PFSK-1 (cell line): ENCODE results near the gene RABGAP1.

ENCODE experiments used
- FOXP2 ChIP-seq: optimal IDR thresholded peaks from 2 replicates; pipeline ENCODE3; 2011; ENCODE audit warnings: borderline replicate concordance, control low read depth, inconsistent platforms; ENCODE audit not compliant: insufficient read depth; ENCODE audit errors: extremely low read length, extremely low read depth
- POLR2AphosphoS5 ChIP-seq: IDR thresholded peaks from 2 replicates; pipeline ENCODE4 v1.6.1; 2012; ENCODE audit warnings: low read depth, mild to moderate bottlenecking, control low read depth, low read length, moderate library complexity
- REST ChIP-seq, 2 experiments: IDR thresholded peaks; 2 replicates each; pipeline versions ENCODE4 v1.6.1 to v1.8.0; 2011 to 2012; ENCODE audit warnings: low read depth in 2 of 2, low read length in 2 of 2, control low read depth in 1 of 2, inconsistent platforms in 1 of 2, mild to moderate bottlenecking in 1 of 2, moderate library complexity in 1 of 2; ENCODE audit not compliant: insufficient read depth in 1 of 2
- SIN3A ChIP-seq: IDR thresholded peaks from 2 replicates; pipeline ENCODE4 v1.6.1; 2012; ENCODE audit warnings: mild to moderate bottlenecking, low read length, moderate library complexity, borderline replicate concordance; ENCODE audit not compliant: insufficient read depth
- TAF1 ChIP-seq: IDR thresholded peaks from 2 replicates; pipeline ENCODE4 v1.6.1; 2012; ENCODE audit warnings: low read length, control low read depth, borderline replicate concordance; ENCODE audit not compliant: insufficient read depth

The RABGAP1 gene

GRCh38 chr9:123035791-123036190, 95.0 kb downstream of the RABGAP1 start:
- TF ChIP-seq SIN3A (no peak), REST (IDR thresholded peaks at IDR 0.05; ENCODE audit: insufficient read depth in 1 of 2, low read depth in 2 of 2, low read length in 2 of 2) (no peak), TAF1 (no peak), FOXP2 (no peak), POLR2AphosphoS5 (no peak)

GRCh38 chr9:123036893-123037545, 96.2 kb downstream of the RABGAP1 start:
- TF ChIP-seq TAF1 (no peak), FOXP2 (no peak), REST (IDR thresholded peaks at IDR 0.05; ENCODE audit: insufficient read depth in 1 of 2, low read depth in 2 of 2, low read length in 2 of 2) (no peak), SIN3A (no peak), POLR2AphosphoS5 (no peak)

DNA sequence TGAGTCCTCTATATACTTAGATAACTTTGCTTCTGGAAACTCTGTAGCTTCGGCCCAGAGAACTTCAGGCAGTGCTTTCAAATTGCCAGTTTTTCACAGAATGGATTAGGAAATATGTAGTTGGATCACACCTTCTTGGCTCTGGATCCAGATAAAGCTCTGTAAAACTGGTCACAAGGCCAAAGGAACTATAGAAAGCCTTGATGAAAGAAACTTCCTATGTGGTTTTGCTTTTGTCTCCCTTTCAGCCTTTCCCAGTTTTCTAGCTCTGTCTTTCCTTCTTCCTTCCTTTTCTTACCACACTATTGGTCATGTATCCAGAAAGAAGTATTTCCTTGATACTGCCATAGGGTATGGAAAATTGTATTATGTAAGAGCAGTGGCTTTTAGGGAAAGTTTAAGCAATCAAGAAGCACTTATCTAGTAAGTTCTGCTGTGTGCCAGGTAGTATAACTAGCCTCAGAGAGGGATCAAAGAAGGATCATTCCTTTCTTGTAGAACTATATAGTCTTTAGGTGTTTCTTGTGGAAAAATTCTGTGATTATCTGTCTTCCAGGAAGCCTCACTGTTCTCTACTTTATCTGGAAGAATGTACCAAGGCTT, 98.9 kb downstream of the RABGAP1 start:
- TF ChIP-seq TAF1 (no peak), POLR2AphosphoS5 (no peak), FOXP2 (no peak), REST (IDR thresholded peaks at IDR 0.05; ENCODE audit: insufficient read depth in 1 of 2, low read depth in 2 of 2, low read length in 2 of 2) (no peak), SIN3A (no peak)

DNA sequence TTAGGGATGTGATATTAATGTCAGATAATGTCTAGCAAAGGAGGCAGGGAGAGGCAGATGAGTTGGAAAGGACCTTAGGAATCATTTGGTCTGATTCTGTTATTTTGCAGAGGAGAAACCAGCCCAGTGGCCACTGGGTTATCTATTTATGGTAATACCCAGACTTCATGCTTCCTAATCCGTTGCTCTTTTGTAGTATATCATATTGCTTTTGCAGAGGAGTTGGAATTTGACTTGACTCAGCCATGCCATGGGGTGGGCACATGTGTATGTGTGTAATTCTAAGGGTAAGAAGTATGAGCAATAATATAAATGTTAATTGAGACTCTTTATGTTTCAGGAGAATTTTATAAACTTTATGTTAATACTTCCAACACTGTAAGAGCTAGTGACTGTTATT, 100.0 kb downstream of the RABGAP1 start:
- TF ChIP-seq POLR2AphosphoS5 (no peak), FOXP2 (no peak), REST (IDR thresholded peaks at IDR 0.05; ENCODE audit: insufficient read depth in 1 of 2, low read depth in 2 of 2, low read length in 2 of 2) (no peak), SIN3A (no peak), TAF1 (no peak)
